HG03108 (cell line): ENCODE results near the gene CADPS2.

ENCODE experiments used
- ATAC-seq: cut with Tn5 transposase; IDR thresholded peaks from one replicate; pipeline ENCODE4 v1.9.1; 2021; ENCODE audit warnings: moderate library complexity; ENCODE audit not compliant: unreplicated experiment

The CADPS2 gene

DNA sequence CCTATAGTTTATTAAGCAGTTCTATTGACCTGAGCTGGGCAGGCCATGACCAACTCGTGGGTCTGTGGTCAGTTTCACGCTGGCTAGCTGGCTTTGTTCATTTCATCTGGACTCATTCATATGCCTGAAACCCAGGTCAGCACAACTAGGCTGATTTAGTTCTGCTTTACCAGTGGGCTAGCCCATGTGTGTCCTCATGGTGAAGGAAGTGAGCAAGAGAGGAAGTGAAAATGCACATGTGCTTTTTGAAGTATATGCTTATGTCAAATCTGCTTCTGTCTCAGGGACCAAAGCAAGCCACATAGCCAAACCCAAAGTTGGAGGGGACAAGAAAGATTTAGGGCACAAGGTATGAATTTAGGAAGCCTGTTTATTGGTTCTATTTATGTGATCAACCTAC, 341.8 kb downstream of the CADPS2 start:
- peak; percentile 96 for ATAC-seq

DNA sequence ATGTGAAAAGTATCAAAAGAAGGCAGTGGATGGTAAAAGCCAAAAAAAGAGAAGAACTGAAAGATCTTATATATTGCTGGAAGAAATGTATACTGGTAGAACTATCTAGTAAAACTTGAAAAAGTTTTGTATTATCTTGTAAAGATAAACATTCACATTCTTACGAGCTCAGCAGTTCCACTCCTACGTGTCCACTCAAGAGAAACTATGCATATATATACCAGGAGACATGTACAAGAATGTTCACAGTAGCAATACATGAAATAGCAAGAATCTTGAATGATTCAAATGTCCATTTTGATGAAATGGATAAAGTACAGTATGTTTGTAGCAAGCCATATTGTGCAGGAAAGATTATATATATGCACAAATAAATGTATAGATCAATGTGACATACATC, 342.4 kb downstream of the CADPS2 start:
- no peak for ATAC-seq

DNA sequence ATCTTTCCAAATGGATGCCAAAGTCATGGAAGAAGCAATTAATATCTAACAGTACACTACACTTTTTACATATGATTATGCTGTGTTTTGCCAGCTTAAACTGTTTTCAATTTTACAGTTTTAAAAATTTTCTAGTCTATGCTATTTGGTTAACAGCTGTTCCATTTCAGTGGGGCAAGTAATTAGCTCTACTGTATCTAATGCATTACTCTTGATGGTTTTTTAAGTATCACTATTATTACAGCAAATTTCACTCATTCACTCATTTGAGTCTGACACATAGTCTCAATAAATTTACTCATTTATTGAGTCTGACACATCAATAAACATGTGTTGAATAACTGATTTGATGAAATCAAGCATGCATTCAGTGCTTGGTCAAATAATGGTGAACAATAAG, 343.1 kb downstream of the CADPS2 start:
- ATAC-seq = no peak

DNA sequence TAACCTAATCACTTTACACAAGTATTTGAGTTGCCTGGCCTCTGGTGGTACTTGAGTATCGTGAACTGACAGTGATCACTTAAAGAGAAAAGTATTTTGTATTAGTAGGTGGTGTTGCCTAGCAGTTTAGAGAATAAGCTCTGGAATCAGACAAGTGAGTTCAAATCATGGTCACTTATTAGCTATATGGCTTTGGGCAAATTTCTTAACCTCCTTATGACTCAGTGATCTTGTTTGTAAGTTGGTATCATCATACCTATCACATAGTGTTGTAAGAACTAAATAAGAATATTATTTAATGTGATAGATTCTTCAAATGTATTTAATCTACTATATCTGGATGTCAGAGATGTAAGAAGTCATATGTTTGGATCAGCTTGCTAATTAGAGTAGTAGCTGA, 351.2 kb downstream of the CADPS2 start:
- ATAC-seq = no peak

DNA sequence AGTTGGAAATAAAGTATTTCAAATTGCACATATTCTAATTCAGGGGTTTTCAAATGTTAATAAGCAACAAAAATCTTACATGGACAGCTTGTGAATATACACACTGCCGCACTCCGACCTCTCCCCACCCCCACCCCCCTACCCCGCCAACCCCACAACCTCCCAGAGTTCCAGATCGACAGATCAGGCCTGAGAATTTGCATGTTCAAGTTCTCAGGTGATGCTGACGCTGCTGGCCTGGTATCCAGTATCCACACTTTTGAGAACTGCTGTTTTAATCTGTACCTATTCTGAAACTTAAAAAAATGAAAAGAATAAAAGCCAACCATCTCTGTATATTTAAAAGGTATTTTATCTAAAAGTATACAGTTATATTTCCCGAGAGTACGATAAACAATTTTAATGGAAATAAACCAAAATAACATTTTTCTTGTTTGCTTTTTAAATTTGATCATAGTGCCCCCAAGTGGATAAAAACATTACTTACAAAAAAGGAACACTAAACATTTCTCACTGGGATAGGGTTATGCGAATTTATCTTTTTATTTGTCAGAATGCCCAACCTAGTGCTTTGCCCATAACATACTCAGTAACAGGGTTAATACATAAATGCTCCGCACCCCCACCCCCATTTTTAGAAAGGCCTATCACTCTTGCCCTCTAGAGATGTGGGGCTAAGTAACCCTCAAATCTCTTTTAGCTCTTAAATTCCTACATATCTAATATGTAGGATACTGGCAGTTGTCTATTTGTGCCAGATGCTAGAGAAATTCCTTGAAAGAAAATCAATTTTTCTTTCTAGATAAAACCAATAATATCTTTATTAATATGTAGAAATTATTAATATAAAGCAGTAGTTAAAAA, 353.6 kb downstream of the CADPS2 start:
- no peak for ATAC-seq

DNA sequence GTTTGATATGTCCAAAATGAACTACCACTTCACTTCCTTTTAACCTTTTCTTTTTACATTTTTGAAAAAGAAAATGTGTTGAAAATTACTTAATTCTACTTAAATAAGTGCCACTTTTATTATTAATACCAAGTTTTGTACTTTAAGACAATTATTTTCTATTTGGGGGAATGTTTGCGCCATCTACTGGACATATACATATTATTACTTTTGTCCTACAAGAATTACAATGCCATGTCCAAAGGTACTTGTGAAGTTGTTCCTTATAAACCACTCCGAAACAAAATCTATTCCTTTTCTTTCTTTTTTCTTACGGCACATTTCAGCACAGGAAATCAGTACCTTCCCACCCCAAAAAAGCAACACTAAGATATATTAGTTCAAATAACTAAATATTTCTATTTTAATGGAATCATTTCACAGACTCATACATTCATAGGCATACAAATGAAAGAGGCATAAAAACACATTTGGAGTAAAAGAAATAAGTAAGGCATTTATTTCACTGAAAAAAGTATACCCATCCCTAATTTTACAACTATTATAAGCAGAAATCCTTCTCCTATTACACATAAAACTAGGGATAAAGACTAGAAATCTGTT, 357.3 kb downstream of the CADPS2 start:
- no peak for ATAC-seq

DNA sequence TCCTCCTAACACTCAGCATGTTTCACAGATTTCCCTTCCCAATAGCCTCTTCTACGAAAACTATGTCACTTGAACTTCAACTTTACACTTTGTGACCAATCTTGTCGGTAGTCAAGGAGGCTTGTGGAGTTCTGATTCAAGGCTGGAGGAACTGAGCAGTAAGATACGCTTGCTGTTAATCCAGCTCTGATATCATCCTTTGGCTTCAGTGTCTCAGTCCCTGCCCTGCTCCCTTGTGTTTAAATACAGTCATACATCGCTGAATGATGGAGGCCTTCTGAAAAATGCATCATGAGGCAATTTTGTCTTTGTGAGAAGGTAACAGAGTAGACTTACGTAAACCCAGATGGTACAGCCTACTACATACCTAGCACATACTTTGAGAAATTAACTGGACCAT, 360.9 kb downstream of the CADPS2 start:
- ATAC-seq = no peak

DNA sequence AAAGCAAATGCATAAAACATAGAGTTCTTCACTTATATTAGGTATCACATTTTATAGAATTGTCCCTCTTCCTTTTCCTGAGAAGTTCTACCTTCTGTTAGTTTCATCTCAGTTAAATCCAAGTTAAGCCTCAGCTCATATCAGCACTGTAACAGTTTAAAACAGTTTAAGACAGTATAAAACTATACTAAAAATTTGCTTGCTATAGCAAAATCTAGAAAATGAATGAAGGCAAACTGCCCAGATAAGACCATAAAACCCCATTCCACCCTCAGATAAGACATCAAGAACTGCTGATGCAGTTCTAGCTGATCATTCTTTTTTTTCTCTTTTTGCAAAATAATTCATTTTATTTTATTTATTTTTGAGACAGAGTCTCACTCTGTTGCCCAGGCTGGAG, 364.5 kb downstream of the CADPS2 start:
- ATAC-seq = no peak

DNA sequence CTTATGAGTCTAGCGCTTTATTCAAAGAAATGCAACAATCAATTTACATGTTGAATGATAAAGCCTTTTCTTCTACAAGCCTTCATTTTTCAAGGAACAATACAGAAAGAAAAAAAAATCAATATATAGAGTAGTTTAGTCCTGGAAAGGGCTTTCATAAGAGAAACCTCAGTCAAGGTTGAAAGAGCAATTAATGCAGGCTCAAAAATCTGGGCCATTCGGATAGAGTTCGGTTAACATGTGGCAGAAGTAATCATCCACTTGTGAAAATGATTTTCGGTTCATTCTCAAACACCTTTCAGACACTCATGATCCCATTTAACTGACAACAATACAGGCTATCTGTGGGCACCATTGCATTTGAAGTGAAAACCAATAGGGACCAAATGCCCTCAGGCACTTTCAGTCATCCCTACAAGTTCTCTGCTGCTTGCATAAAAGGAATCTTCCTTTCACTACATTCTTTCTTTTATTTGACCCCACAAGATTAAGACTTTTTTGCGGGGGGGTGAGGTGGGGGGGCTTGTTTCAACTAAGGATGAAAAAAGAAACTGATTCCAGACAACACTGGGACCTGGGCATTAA, 365.2 kb downstream of the CADPS2 start:
- ATAC-seq = no peak

DNA sequence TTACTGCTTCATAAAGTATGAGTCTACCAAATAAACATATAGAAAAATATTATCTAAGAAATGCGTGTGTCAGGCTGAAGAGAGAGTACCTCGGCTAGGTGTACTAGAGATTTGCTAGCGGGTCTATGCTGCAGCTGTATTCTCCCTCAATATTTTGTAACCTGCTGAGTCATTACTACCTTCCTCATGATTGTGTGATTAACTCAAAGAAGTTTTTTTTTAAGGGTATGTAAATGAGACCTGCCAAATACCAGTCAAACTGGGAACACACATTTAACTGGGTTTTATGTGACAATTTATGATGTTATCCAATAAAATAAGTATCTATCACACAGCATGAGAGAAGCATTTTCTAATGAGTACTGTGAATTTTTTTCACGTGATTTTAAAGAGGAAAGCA, 367.8 kb downstream of the CADPS2 start:
- no peak for ATAC-seq

DNA sequence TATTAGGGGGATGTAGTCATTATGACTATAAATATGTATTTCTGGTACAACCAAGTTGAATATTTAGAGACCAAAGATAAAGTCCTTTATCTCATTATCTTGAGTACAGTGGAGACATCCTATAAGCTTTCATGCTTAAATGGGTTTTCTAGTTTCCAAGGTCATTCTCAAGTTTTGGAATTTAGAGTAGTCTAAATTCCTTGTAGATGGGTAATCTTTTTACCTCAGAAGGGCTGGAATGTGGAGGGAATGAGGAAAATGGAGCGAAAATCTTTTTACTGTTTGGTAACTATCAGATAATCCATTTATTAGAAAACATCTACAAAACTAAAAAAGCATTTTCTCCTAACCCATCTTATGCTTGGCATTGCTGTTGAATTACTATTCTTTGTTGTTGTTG, 368.7 kb downstream of the CADPS2 start:
- no peak for ATAC-seq

DNA sequence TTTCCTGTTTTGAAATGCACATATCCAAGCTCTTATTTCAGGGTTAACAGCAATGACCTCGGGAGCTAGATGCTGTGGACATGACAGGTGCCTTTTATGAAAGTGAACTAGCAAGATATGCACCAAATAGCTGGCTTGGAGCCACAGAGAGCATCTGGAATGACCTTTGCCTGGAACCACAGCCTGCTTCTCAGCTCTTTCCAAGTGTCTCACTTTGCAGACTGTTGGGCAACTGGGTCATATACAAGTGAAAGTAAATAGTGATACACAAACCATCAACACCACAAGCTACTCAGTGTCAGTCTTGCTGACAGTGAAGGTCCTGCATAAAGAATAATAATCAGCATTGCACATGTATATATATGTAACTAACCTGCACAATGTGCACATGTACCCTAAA, 370.9 kb downstream of the CADPS2 start:
- ATAC-seq = no peak

DNA sequence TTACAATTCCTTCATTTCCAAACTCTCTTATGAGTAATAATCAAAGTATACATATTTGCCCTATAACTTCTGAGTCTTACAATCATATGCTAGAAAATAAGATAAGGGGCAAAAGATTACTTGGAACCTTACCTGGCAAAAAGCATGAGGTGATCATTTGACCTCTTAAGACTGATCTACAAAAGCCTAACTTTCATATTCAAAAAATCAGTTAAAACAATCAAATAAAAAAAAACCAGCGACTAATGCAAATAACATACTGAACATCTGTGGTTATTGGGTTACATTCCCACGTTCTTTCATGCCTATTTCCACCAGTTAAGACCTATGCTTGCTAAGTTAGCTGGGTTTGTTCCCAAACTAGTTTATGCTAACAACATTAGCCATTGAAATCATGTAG, 375.0 kb downstream of the CADPS2 start:
- no peak for ATAC-seq

DNA sequence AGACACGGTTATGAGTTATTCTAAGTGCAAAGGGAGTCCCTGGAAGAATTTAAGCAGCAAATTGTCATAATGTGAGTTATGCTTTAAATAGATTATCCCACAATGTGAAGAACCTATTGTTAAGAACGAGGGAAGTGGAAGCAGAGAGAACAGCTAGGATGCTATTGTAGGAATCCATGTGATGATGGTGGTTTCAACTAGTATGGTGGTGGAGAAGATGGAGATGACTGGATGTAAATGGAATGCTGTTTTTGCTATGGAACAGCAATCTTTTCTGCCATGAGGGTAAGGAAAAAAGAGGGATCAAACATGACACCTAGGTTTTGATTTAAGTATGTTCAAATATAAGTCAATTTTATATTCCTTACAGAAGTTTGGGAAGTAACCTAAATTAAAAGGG, 378.7 kb downstream of the CADPS2 start:
- ATAC-seq = no peak

DNA sequence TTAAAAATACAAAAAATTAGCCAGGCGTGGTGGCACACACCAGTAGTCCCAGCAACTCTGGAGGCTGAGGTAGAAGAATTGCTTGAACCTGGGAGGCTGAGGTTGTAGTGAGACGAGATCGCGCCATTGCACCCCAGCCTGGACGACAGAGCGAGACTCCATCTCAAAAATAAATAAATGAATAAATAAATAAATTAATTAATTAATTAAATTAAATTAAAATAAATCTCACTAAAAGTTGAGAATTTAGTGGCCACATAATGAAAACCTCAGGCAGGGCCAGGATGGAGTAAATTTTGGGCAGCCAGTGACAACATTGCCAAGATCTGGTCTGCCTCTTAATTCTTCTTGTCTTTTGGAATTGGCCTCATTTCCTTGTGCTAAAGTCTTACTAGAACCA, 394.3 kb downstream of the CADPS2 start:
- ATAC-seq = no peak

DNA sequence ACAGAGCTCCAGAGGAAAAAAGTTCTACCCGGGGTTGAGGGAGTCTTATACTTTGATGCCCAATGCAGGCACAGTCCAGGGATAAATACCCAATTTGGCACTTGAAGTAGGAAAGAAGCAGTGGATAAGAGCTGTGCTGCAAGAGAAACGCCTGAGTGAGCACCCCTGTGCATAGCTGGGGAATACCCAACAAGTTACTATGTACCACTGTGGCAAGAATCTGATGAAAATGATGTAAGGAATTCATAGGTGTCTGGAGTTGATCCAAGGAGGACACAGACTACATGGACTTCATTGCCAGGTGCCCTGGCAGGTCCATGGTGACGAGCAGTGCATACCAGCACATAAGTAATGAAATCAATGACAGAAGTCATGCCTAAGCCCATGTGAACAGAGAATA, 398.0 kb downstream of the CADPS2 start:
- ATAC-seq = no peak

DNA sequence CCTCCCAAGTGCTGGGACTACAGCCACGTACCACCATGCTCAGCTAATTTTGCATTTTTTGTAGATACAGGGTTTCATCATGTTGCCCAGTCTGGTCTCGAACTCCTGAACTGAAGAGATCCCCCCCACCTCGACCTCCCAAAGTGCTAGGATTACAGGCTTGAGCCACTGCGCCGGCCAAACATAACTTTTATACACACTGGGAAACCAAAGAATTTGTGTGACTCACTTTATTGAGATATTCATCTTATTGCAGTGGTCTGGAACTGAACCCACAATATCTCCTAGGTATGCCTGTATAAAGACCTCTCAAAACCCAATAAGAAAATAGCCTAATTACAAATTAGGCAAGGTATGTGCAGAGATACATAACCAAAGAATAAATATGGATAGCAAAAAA, 399.1 kb downstream of the CADPS2 start:
- ATAC-seq = no peak

DNA sequence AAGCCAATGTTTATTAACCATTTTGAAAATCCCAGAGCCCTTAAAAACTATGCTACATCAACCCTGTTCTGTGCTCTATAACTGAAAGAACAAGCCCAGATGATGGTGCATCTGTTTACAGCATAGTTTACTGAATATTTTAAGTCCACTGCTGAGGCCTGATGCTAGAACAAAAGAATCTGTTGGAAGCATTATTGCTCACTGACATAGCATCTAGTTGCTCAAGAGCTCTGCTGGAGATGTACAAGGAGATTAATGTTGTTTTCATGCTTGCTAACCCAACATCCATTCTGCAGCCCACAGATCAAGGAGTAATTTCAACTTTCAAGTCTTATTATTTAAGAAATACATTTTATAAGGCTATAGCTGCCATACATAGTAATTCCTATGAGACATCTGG, 400.4 kb downstream of the CADPS2 start:
- no peak for ATAC-seq

DNA sequence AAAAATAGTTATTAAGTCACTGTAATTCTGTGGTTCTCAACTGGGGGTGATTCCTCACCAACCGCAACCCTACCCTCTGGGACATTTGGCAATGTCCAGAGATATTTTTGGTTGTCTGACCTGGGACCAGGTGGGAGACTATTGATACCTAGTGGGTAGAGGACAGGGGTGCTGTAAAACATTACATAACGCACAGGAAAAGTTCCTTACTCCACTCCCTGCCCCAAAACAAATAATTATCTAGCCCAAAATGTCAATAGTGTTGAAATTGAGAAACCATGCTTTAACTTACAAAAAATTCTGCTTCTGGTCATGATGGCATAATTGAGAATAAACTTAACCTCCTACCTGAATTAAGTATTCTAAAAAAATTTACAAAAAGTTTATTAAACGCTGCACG, 404.0 kb downstream of the CADPS2 start:
- ATAC-seq = no peak

DNA sequence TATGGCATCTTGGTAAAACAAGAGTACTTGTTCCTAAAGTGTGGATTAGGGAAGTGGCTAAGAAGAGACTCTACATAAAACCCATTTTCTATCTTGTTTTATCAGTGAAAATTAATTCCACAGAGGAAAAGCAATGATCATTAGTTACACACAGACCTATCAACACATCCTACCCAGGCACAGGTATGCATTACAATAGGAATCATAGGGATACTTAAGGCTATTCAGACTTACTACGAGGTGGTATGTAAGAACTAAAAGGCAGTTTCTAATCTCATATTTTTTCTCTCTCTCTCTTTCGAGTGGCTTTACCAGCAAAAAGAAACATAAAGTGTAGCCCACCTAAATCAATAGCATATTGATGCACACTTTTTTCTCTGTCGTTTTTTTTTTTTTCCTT, 415.4 kb downstream of the CADPS2 start:
- ATAC-seq = no peak

DNA sequence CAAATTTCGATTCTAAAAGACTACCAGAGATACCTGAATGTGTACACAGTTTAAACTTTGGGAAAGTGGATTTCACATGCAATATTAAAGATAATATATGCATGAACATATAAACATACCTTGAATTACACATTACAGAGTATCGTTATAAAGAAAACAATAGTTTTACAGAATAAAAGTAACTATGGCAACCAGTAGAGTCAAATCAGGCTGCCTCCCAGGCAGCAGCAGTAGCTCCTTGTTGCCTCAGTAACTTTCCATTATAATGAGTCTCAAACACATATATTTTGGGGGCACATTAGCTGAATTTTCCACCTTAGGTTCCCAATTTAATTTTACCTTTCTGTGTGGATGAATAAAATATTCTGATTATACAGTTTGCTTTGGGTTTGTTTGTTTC, 417.3 kb downstream of the CADPS2 start:
- no peak for ATAC-seq

DNA sequence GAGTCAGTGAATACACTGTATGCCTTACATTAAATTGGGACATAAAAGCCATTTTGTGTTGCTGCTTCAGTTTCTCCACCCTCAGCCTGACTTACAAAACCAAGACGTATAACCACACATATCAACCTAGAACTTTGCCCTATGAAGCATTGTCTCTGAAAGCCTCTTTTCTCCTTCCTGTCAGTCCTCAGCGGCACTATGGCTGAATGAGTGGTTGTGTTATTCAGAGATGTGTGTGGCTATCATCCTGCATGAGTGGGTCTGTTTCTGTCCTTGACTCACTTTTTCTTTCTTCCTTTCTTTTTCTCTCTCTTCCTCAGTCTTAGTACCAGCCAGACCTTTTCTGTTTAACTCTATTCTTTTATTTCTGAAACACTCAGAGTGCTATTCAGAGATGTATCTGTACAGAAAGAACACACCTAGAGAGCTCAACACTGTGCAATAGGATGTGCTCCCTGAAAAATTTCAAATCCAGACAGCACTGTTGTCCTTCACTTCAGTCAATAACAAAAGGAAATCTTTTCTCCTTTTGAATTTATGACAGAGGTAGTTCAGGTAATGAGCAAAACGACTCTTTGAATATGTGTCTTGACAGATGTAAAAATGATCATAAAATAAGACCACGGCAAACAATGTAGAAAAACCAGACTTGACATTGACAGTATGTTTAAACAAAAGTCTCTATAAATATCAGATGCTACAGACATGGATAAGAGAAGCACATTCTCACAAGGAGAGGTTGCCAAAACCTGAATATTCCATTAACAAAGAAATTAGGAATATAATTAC, 418.4 kb downstream of the CADPS2 start:
- ATAC-seq = no peak
